CD14-positive monocyte (primary cell): ENCODE measurements around the gene DMBT1. TPM values are rescaled to one million over a fixed set of nuclear protein-coding genes. Genes with fewer than 3 reads are reported as not detected.
A peak's percentile ranks its signal among the peaks of the same experiment; 100 is the strongest.

ENCODE experiments used
- DNase-seq, 3 donors: peaks; one replicate each; pipeline ENCODE4 v3.0.0-alpha.2; 2011 to 2022
- H2AFZ ChIP-seq: 2 replicates; pipeline ENCODE4 v1.6.0; 2012; ENCODE audit warnings: mild to moderate bottlenecking, low read depth, low read length, inconsistent platforms; ENCODE audit not compliant: insufficient read depth, poor library complexity, severe bottlenecking
- H3K27ac ChIP-seq, 2 donors: 1 replicate in 1 of 2; 2 replicates in 1 of 2; pipeline ENCODE4 v1.5.1; 2012 to 2013; ENCODE audit warnings: low read length in 2 of 2, control low read depth in 1 of 2, inconsistent platforms in 1 of 2, low read depth in 1 of 2, mild to moderate bottlenecking in 1 of 2
- H3K27me3 ChIP-seq, 2 donors: one replicate each; pipeline versions ENCODE4 v1.6.0 to v1.6.1; 2011 to 2013; ENCODE audit warnings: low read length in 2 of 2; ENCODE audit not compliant: control insufficient read depth in 2 of 2, insufficient read depth in 2 of 2
- H3K36me3 ChIP-seq, 2 donors: replicated peaks in 1 of 2; 1 replicate in 1 of 2; 2 replicates in 1 of 2; pipeline versions ENCODE4 v1.5.1 to v1.6.1; 2012 to 2013; ENCODE audit warnings: low read length in 2 of 2, control low read depth in 1 of 2, inconsistent platforms in 1 of 2, mild to moderate bottlenecking in 1 of 2; ENCODE audit not compliant: insufficient read depth in 2 of 2, control insufficient read depth in 1 of 2
- H3K4me1 ChIP-seq, 2 donors: 1 replicate in 1 of 2; 2 replicates in 1 of 2; pipeline versions ENCODE4 v1.5.1 to v1.6.1; 2012 to 2013; ENCODE audit warnings: low read length in 2 of 2, control low read depth in 1 of 2, inconsistent platforms in 1 of 2, mild to moderate bottlenecking in 1 of 2, moderate library complexity in 1 of 2; ENCODE audit not compliant: insufficient read depth in 2 of 2, control insufficient read depth in 1 of 2
- H3K4me2 ChIP-seq: replicated peaks from 2 replicates; pipeline ENCODE3; 2012; ENCODE audit warnings: low read length, moderate library complexity, mild to moderate bottlenecking; ENCODE audit not compliant: poor library complexity, severe bottlenecking; ENCODE audit errors: extremely low read depth
- H3K4me3 ChIP-seq, 3 experiments: fragments of 200-600 bp in 1 of 3; sonication (generic) in 1 of 3; replicated peaks in 1 of 3; 1 replicate in 2 of 3; 2 replicates in 1 of 3; pipeline ENCODE4 v1.5.1; 2011 to 2013; ENCODE audit warnings: low read length in 3 of 3, mild to moderate bottlenecking in 3 of 3, control low read depth in 2 of 3, low read depth in 2 of 3, inconsistent platforms in 1 of 3, moderate library complexity in 1 of 3
- H3K79me2 ChIP-seq: 2 replicates; pipeline ENCODE4 v1.6.0; 2012; ENCODE audit warnings: mild to moderate bottlenecking, control low read depth, inconsistent platforms, low read length, moderate library complexity; ENCODE audit not compliant: insufficient read depth
- H3K9ac ChIP-seq: 2 replicates; pipeline ENCODE4 v1.6.0; 2017; ENCODE audit warnings: low read length, mild to moderate bottlenecking; ENCODE audit not compliant: insufficient read depth, poor library complexity, severe bottlenecking
- H3K9me3 ChIP-seq, 2 donors: replicated peaks in 1 of 2; 1 replicate in 1 of 2; 2 replicates in 1 of 2; pipeline versions ENCODE4 v1.5.1 to v1.6.1; 2012 to 2013; ENCODE audit warnings: low read length in 2 of 2, control low read depth in 1 of 2; ENCODE audit not compliant: control insufficient read depth in 1 of 2, insufficient read depth in 1 of 2
- H4K20me1 ChIP-seq: 2 replicates; pipeline ENCODE4 v1.6.0; 2012; ENCODE audit warnings: mild to moderate bottlenecking, low read length, control low read depth, moderate library complexity; ENCODE audit not compliant: insufficient read depth
- H3K27ac Mint-ChIP-seq, 7 donors: one replicate each; pipeline ENCODE4 v1.8.0; 2020; ENCODE audit warnings: mild to moderate bottlenecking in 7 of 7, mixed read lengths in 7 of 7, moderate library complexity in 6 of 7, inconsistent platforms in 2 of 7
- H3K27me3 Mint-ChIP-seq, 3 donors: one replicate each; pipeline ENCODE4 v1.8.0; 2021 to 2022; ENCODE audit warnings: low read depth in 3 of 3, mild to moderate bottlenecking in 3 of 3, mixed read lengths in 3 of 3, moderate library complexity in 3 of 3, inconsistent platforms in 1 of 3
- H3K36me3 Mint-ChIP-seq, 2 donors: one replicate each; pipeline ENCODE4 v1.8.0; 2020; ENCODE audit warnings: mixed read lengths in 2 of 2, inconsistent platforms in 1 of 2, mild to moderate bottlenecking in 1 of 2
- H3K4me1 Mint-ChIP-seq: one replicate; pipeline ENCODE4 v1.8.0; 2020; ENCODE audit warnings: mild to moderate bottlenecking, mixed read lengths
- H3K4me3 Mint-ChIP-seq, 2 donors: one replicate each; pipeline ENCODE4 v1.8.0; 2020; ENCODE audit warnings: mild to moderate bottlenecking in 2 of 2, mixed read lengths in 2 of 2, moderate library complexity in 1 of 2
- H3K9me3 Mint-ChIP-seq, 7 donors: one replicate each; pipeline ENCODE4 v1.8.0; 2020 to 2022; ENCODE audit warnings: mixed read lengths in 7 of 7, mild to moderate bottlenecking in 6 of 7, moderate library complexity in 6 of 7, inconsistent platforms in 2 of 7
- CTCF ChIP-seq: fragments of 200-600 bp; IDR thresholded peaks from one replicate; pipeline ENCODE4 v1.8.0; 2022; ENCODE audit warnings: antibody characterized with exemption, mild to moderate bottlenecking
- WGBS: methylation state at CpG from one replicate; pipeline ENCODE4 v1.1.5; 2013; ENCODE audit warnings: missing lambda C conversion rate; ENCODE audit not compliant: insufficient coverage; 5-methylcytosine and 5-hydroxymethylcytosine counted together
- intact Hi-C, 2 donors: fragments of 100-400 bp; cut with micrococcal nuclease; formaldehyde crosslinking; loops; one replicate each; pipeline versions ENCODE4 v1.15.0 to v1.15.1; 2023
- polyA plus RNA-seq, 3 donors: library from polyadenylated mRNA; depleted of rRNA in 1 of 3; unstranded in 2 of 3; stranded (reverse) in 1 of 3; fragments of 300-500 nt in 2 of 3; fragments of >200 nt in 1 of 3; fragmentation: Illumina TruSeq in 2 of 3; gene quantifications; 1 replicate in 2 of 3; 2 replicates in 1 of 3; pipeline ENCODE4 v1.2.3, GENCODE V29; 2012 to 2021

DMBT1 gene
- polyA plus RNA-seq, 3 donors, result not detected

DNA sequence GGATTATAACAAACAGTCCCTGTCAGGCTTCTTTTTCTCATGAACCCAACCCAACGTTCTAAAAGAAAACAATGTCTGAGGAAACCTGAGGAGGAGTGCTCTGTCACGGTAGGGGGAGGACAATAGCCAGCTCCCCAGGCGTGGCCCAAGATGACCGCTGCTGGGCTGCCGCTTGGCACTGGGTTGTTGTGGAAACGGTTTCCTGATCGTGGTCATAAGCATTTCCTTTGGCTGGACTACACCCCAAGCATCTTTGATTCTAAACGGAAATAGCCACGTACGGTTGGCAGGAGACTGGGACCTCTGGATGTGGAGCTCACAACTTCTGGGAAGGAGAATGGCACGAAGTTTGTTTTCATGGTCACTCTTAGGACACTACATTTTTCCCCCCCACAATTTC lies 30.4 kb upstream of the DMBT1 start:
- no peak overlapping the region for H3K27ac ChIP-seq
- no peak for TF ChIP-seq CTCF
- H3K4me1 ChIP-seq, result no peaks in the 10 kb centered on the region
- no peak overlapping the region for H3K9ac ChIP-seq
- no peaks in the 10 kb centered on the region for H3K79me2 ChIP-seq
- H3K36me3 Mint-ChIP-seq, result no peaks in the 10 kb centered on the region
- H3K4me1 Mint-ChIP-seq, result peaks cover 11% of the 10 kb centered on the region
- H3K27ac Mint-ChIP-seq, result no peak overlapping the region
- H3K4me3 Mint-ChIP-seq, result peak overlapping the region in 1 of 2 donors; percentile 17
- no peak overlapping the region for H3K4me2 ChIP-seq
- H4K20me1 ChIP-seq, result no peaks in the 10 kb centered on the region
- no peak overlapping the region for H2AFZ ChIP-seq
- H3K9me3 ChIP-seq, result no peaks in the 10 kb centered on the region
- intact Hi-C loops, result no loop called here
- H3K27me3 Mint-ChIP-seq, result peaks cover 22 to 36% (median 25%) of the 10 kb centered on the region in 3 donors
- no peak for DNase-seq
- peaks cover 0 to 6% (median 1%) of the 10 kb centered on the region in 7 donors for H3K9me3 Mint-ChIP-seq
- H3K27me3 ChIP-seq, result peaks cover 4 to 20% of the 10 kb centered on the region in 2 donors
- H3K36me3 ChIP-seq, result no peaks in the 10 kb centered on the region
- H3K4me3 ChIP-seq, result no peak overlapping the region
- WGBS, result 19% methylated on average over 6 of the region's 11 CpGs

DNA sequence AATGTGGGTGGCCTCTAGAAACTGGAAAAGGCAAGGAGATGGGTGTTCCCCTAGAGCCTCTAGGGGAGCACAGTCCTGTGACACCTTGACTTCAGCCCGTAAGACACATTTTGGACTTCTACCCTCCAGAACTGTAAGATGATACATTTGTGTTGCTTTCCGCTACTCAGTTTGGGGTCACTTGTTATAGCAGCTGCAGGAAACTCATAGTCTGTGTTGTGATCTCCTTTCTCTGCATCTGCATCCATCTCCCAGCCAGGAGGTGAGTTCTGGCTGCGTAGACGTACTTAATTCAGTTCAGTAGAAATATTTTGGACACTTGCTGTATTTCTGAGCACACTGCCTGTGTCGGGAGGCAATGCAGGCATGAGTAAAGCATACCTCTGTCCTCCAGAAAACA lies 29.3 kb upstream of the DMBT1 start:
- no peak overlapping the region for H3K4me2 ChIP-seq
- peaks cover 11% of the 10 kb centered on the region for H3K4me1 Mint-ChIP-seq
- H3K4me3 ChIP-seq, result no peak overlapping the region
- H3K4me3 Mint-ChIP-seq, result no peak overlapping the region
- no peak overlapping the region for H2AFZ ChIP-seq
- no peak for TF ChIP-seq CTCF
- H3K27me3 Mint-ChIP-seq, result peaks cover 22 to 42% (median 26%) of the 10 kb centered on the region in 3 donors
- intact Hi-C loops, result no loop called here
- no peaks in the 10 kb centered on the region for H3K36me3 ChIP-seq
- no peaks in the 10 kb centered on the region for H4K20me1 ChIP-seq
- H3K79me2 ChIP-seq, result no peaks in the 10 kb centered on the region
- H3K9ac ChIP-seq, result no peak overlapping the region
- no peak overlapping the region for H3K27ac ChIP-seq
- no peaks in the 10 kb centered on the region for H3K4me1 ChIP-seq
- H3K27me3 ChIP-seq, result peaks cover 4 to 23% of the 10 kb centered on the region in 2 donors
- 100% methylated on average over 1 of the region's 5 CpGs for WGBS
- no peaks in the 10 kb centered on the region for H3K9me3 ChIP-seq
- H3K36me3 Mint-ChIP-seq, result no peaks in the 10 kb centered on the region
- no peak overlapping the region for H3K27ac Mint-ChIP-seq
- H3K9me3 Mint-ChIP-seq, result peaks cover 0 to 6% (median 1%) of the 10 kb centered on the region in 7 donors
- DNase-seq, result no peak
